Adrenal gland (tissue), 5 donors: ENCODE measurements around the gene NFKBIE.

Source experiments
- CTCF ChIP-seq, 6 experiments: fragments of 450-650 bp in 4 of 6; fragments of 200-600 bp in 2 of 6; sonication (generic) in 1 of 6; IDR thresholded peaks; 1 replicate in 5 of 6; 2 replicates in 1 of 6; pipeline versions ENCODE4 v1.5.1 to v1.8.0; 2016 to 2021; ENCODE audit warnings: antibody characterized with exemption in 6 of 6, mild to moderate bottlenecking in 2 of 6, moderate library complexity in 1 of 6
- POLR2A ChIP-seq, 2 donors: fragments of 450-650 bp; IDR thresholded peaks; one replicate each; pipeline ENCODE4 v1.6.1; 2017; ENCODE audit warnings: antibody characterized with exemption in 2 of 2, mild to moderate bottlenecking in 2 of 2, moderate library complexity in 1 of 2
- donor health status: DM: no; HTN: no; CAD: no.

- TF ChIP-seq CTCF (IDR thresholded peaks at IDR 0.05) (no peak), POLR2A (IDR thresholded peaks at IDR 0.05) (peak in 1 of 2 donors; percentile 53)
Observed at GRCh38 chr6:44229376-44230033, 35.8 kb downstream of the NFKBIE start.
